HEK293T (cell line): Measurements from ENCODE around the gene AUNIP.

Experiments used
- CTCF ChIA-PET: fragments of 350-600 bp; formaldehyde crosslinking; extraction: SDS; loops from one replicate; lab custom pipeline; 2021; ENCODE audit warnings: antibody characterized with exemption, inconsistent platforms; lab: Yijun Ruan, JAX
- POLR2A ChIA-PET: fragments of 350-600 bp; formaldehyde crosslinking; extraction: SDS; loops from one replicate; lab custom pipeline; 2020; ENCODE audit warnings: antibody characterized with exemption, inconsistent platforms; lab: Yijun Ruan, JAX
- DNase-seq: peaks from one replicate; pipeline ENCODE4 v3.0.0; 2012; ENCODE audit warnings: mixed read lengths; ENCODE audit errors: extremely low spot score
- ARNT ChIP-seq: fragments of 450-650 bp; IDR thresholded peaks from 2 replicates; pipeline ENCODE4 v1.6.1; 2017; ENCODE audit warnings: mild to moderate bottlenecking
- BHLHE40 ChIP-seq: fragments of 450-650 bp; IDR thresholded peaks from 2 replicates; pipeline ENCODE4 v1.6.1; 2016; ENCODE audit warnings: mild to moderate bottlenecking, moderate library complexity, borderline replicate concordance
- CTBP1 ChIP-seq: fragments of 450-650 bp; IDR thresholded peaks from 2 replicates; pipeline ENCODE4 v1.6.1; 2016; ENCODE audit warnings: borderline replicate concordance
- ELF4 ChIP-seq: fragments of 450-650 bp; IDR thresholded peaks from 2 replicates; pipeline ENCODE4 v1.6.1; 2017; ENCODE audit warnings: antibody characterized with exemption
- FOXA1 ChIP-seq: fragments of 450-650 bp; IDR thresholded peaks from 2 replicates; pipeline ENCODE4 v1.6.1; 2016; ENCODE audit warnings: mild to moderate bottlenecking
- FOXK2 ChIP-seq: fragments of 450-650 bp; IDR thresholded peaks from 2 replicates; pipeline ENCODE4 v1.6.1; 2016; ENCODE audit warnings: mild to moderate bottlenecking
- FOXM1 ChIP-seq: fragments of 450-650 bp; IDR thresholded peaks from 2 replicates; pipeline ENCODE4 v1.6.1; 2017; ENCODE audit warnings: mild to moderate bottlenecking, borderline replicate concordance
- HDGF ChIP-seq: fragments of 450-650 bp; IDR thresholded peaks from 2 replicates; pipeline ENCODE4 v1.6.1; 2017; ENCODE audit warnings: antibody characterized with exemption, borderline replicate concordance
- L3MBTL2 ChIP-seq: fragments of 450-650 bp; conservative IDR thresholded peaks from 2 replicates; pipeline ENCODE4 v1.6.1; 2016; ENCODE audit warnings: mild to moderate bottlenecking
- LEF1 ChIP-seq: fragments of 450-650 bp; IDR thresholded peaks from 2 replicates; pipeline ENCODE4 v1.6.1; 2017; ENCODE audit warnings: mild to moderate bottlenecking, borderline replicate concordance
- NFRKB ChIP-seq: fragments of 450-650 bp; IDR thresholded peaks from 2 replicates; pipeline ENCODE4 v1.6.1; 2016; ENCODE audit warnings: mild to moderate bottlenecking, moderate library complexity
- PKNOX1 ChIP-seq: fragments of 450-650 bp; IDR thresholded peaks from 2 replicates; pipeline ENCODE4 v1.6.1; 2016
- SP1 ChIP-seq: fragments of 450-650 bp; IDR thresholded peaks from 2 replicates; pipeline ENCODE4 v1.6.1; 2017
- SUZ12 ChIP-seq: fragments of 450-650 bp; IDR thresholded peaks from 2 replicates; pipeline ENCODE4 v1.6.1; 2016; ENCODE audit warnings: mild to moderate bottlenecking
- TARDBP ChIP-seq: fragments of 450-650 bp; IDR thresholded peaks from 2 replicates; pipeline ENCODE4 v1.6.1; 2016
- ZNF384 ChIP-seq: fragments of 450-650 bp; IDR thresholded peaks from 2 replicates; pipeline ENCODE4 v1.6.1; 2016

AUNIP gene

GRCh38 chr1:25785333-25786067 is 73.8 kb downstream of the AUNIP start:
- CTCF ChIA-PET = no interaction called here
- TF ChIP-seq LEF1 = no peak
- no peak for TF ChIP-seq FOXK2
- no peak for TF ChIP-seq FOXM1
- TF ChIP-seq SP1 = no peak
- TF ChIP-seq SUZ12 = no peak
- TF ChIP-seq ARNT = no peak
- no peak for TF ChIP-seq BHLHE40
- TF ChIP-seq HDGF = no peak
- TF ChIP-seq TARDBP = no peak
- TF ChIP-seq L3MBTL2 = no peak
- TF ChIP-seq ZNF384 = no peak
- no peak for TF ChIP-seq PKNOX1
- TF ChIP-seq FOXA1 = no peak
- TF ChIP-seq ELF4 = no peak
- TF ChIP-seq NFRKB = no peak
- TF ChIP-seq CTBP1 = no peak
- no peak for DNase-seq
- POLR2A ChIA-PET = interaction anchor here (0.6 kb wide), 1 partner anchor 14 kb away, joined by 3 read pairs; no protein-coding TSS in a partner anchor

GRCh38 chr1:25784575-25785051 is 74.6 kb downstream of the AUNIP start:
- DNase-seq = no peak
- ChIA-PET CTCF (no interaction called here), POLR2A (interaction anchor here (0.6 kb wide), 1 partner anchor 13 kb away, joined by 3 read pairs; no protein-coding TSS in a partner anchor)
- no peak for TF ChIP-seq FOXM1
- TF ChIP-seq L3MBTL2 = no peak
- TF ChIP-seq ZNF384 = no peak
- no peak for TF ChIP-seq HDGF
- no peak for TF ChIP-seq SP1
- no peak for TF ChIP-seq BHLHE40
- TF ChIP-seq PKNOX1 = no peak
- TF ChIP-seq LEF1 = no peak
- no peak for TF ChIP-seq FOXK2
- TF ChIP-seq CTBP1 = no peak
- TF ChIP-seq ARNT = no peak
